K562 (cell line): ENCODE data around the gene ARMH1. TPM values are rescaled to one million over a fixed set of nuclear protein-coding genes. Genes with fewer than 3 reads are reported as not detected.

Experiments
- ATF2 ChIP-seq: sonication (generic); formaldehyde crosslinking; IDR thresholded peaks from 2 replicates; pipeline ENCODE4 v1.8.1; 2022; ENCODE audit warnings: missing genetic modification reagents
- BACH1 ChIP-seq: fragments of 200-800 bp; sonication (Bioruptor generic); IDR thresholded peaks from 2 replicates; pipeline ENCODE4 v1.6.1; 2016; ENCODE audit warnings: missing genetic modification characterization, missing compliant biosample characterization
- BRF1 ChIP-seq: IDR thresholded peaks from 3 replicates; pipeline ENCODE4 v1.6.1; 2011; ENCODE audit warnings: borderline replicate concordance, mild to moderate bottlenecking; ENCODE audit not compliant: insufficient read length; ENCODE audit errors: extremely low read depth
- DLX4 ChIP-seq: fragments of 250-450 bp; sonication (Bioruptor Pico); IDR thresholded peaks from 2 replicates; pipeline ENCODE4 v1.6.1; 2021; ENCODE audit warnings: mild to moderate bottlenecking
- EP300 ChIP-seq: IDR thresholded peaks from 2 replicates; pipeline ENCODE4 v1.6.1; 2012; ENCODE audit warnings: low read length, improper control_type of control experiment
- FOXA1 ChIP-seq: fragments of 450-650 bp; IDR thresholded peaks from 2 replicates; pipeline ENCODE4 v1.6.1; 2016; ENCODE audit warnings: mild to moderate bottlenecking, borderline replicate concordance
- FOXO4 ChIP-seq: fragments of 450-650 bp; formaldehyde crosslinking; IDR thresholded peaks from 2 replicates; pipeline ENCODE4 v1.4.0; 2020; ENCODE audit warnings: mild to moderate bottlenecking, moderate library complexity
- HBP1 ChIP-seq: fragments of 450-650 bp; formaldehyde crosslinking; IDR thresholded peaks from 2 replicates; pipeline ENCODE4 v1.4.0; 2022; ENCODE audit warnings: missing genetic modification characterization
- HMG20A ChIP-seq: fragments of 450-650 bp; formaldehyde crosslinking; conservative IDR thresholded peaks from 2 replicates; pipeline ENCODE4 v1.4.0; 2020; ENCODE audit warnings: mild to moderate bottlenecking, mixed read lengths
- HNRNPK ChIP-seq: fragments of 200-400 bp; formaldehyde crosslinking; IDR thresholded peaks from one replicate; pipeline ENCODE4 v1.6.1; 2018; ENCODE audit warnings: mild to moderate bottlenecking, low read depth, low read length; ENCODE audit not compliant: poor library complexity, severe bottlenecking
- MTF1 ChIP-seq: fragments of 250-450 bp; sonication (Bioruptor Pico); IDR thresholded peaks from 2 replicates; pipeline ENCODE4 v1.9.0; 2021; ENCODE audit warnings: moderate library complexity, mild to moderate bottlenecking, inconsistent platforms, borderline replicate concordance
- NR0B1 ChIP-seq: fragments of 450-650 bp; IDR thresholded peaks from one replicate; pipeline ENCODE4 v1.6.1; 2018; ENCODE audit warnings: mild to moderate bottlenecking, moderate library complexity; ENCODE audit not compliant: partially characterized antibody
- SMAD3 ChIP-seq: fragments of 450-650 bp; formaldehyde crosslinking; conservative IDR thresholded peaks from 2 replicates; pipeline ENCODE4 v1.4.0; 2020; ENCODE audit warnings: mild to moderate bottlenecking
- SP1 ChIP-seq: sonication (generic); formaldehyde crosslinking; IDR thresholded peaks from 2 replicates; pipeline ENCODE4 v1.8.1; 2022; ENCODE audit warnings: mild to moderate bottlenecking, missing genetic modification reagents
- STAG1 ChIP-seq: sonication (generic); formaldehyde crosslinking; IDR thresholded peaks from 2 replicates; pipeline ENCODE4 v1.5.0; 2020; ENCODE audit warnings: missing genetic modification reagents, borderline replicate concordance
- ZEB2 ChIP-seq: fragments of 450-650 bp; IDR thresholded peaks from 2 replicates; pipeline ENCODE4 v1.6.1; 2016
- ZNF639 ChIP-seq, 2 experiments: fragments of 200-800 bp in 1 of 2; sonication (Bioruptor generic) in 1 of 2; sonication (generic) in 1 of 2; formaldehyde crosslinking in 1 of 2; IDR thresholded peaks in 1 of 2; conservative IDR thresholded peaks in 1 of 2; 2 replicates each; pipeline versions ENCODE4 v1.5.0 to v1.6.1; 2016 to 2020; ENCODE audit warnings: missing compliant biosample characterization in 1 of 2, missing genetic modification characterization in 1 of 2, missing genetic modification reagents in 1 of 2
- polyA plus RNA-seq, 8 experiments: library from polyadenylated mRNA; depleted of rRNA in 4 of 8; stranded (reverse) in 5 of 8; unstranded in 3 of 8; fragments of >200 nt; fragmentation: Nextera tagmentation in 2 of 8; fragmentation: Illumina TruSeq in 1 of 8; extraction: Ambion mirVana in 2 of 8; extraction: Trizol in 1 of 8; gene quantifications; 2 replicates each; pipeline versions ENCODE4 v1.2.1 to v1.2.3, GENCODE V29; 2011 to 2014; ENCODE audit warnings: inconsistent platforms in 1 of 8, missing spikeins in 1 of 8
- total RNA-seq, 7 experiments: library from RNA; depleted of rRNA in 6 of 7; stranded (reverse); fragments of >200 nt in 6 of 7; fragmentation: Illumina TruSeq in 2 of 7; extraction: Trizol in 2 of 7; gene quantifications; 2 replicates each; pipeline versions ENCODE4 v1.2.1 to v1.2.3, GENCODE V29; 2011 to 2021; ENCODE audit warnings: low replicate concordance in 1 of 7

The ARMH1 gene
- total and polyA plus RNA-seq, 9 of the 15 experiments (the other 6 are each of a cell fraction or from before 2014, with no cell fraction given), result 0.41 TPM; not detected in 8

GRCh38 chr1:44631647-44632539 is 42.6 kb upstream of the ARMH1 start (continued):
- TF ChIP-seq FOXO4 (CRISPR knock-in tag), result no peak
- no peak for TF ChIP-seq BACH1
- TF ChIP-seq STAG1 (CRISPR knock-in tag), result no peak
- no peak for TF ChIP-seq HMG20A
- no peak for TF ChIP-seq NR0B1
- TF ChIP-seq DLX4 (CRISPR knock-in tag), result no peak
- TF ChIP-seq SMAD3 (CRISPR knock-in tag), result 0 out of 2 replicates have a peak, but pooled peaks have one; percentile 56
- no peak for TF ChIP-seq MTF1 (CRISPR knock-in tag)
- peak in 1 of 2 experiments; percentile 98; a peak in 2 of 4 replicates for TF ChIP-seq ZNF639 (CRISPR knock-in tag; conservative IDR thresholded peaks at IDR 0.05 in 1 of 2, IDR thresholded peaks at IDR 0.05 in 1 of 2)
- TF ChIP-seq HNRNPK, result no peak
- TF ChIP-seq ATF2 (CRISPR knock-in tag), result no peak
- TF ChIP-seq ZEB2, result no peak
- TF ChIP-seq HBP1 (CRISPR knock-in tag), result 0 out of 2 replicates have a peak, but pooled peaks have one; percentile 38
- no peak for TF ChIP-seq BRF1
- no peak for TF ChIP-seq FOXA1
- TF ChIP-seq SP1 (CRISPR knock-in tag), result no peak; the same call in 1 of the 2 replicates
- TF ChIP-seq EP300, result no peak; the same call in 1 of the 2 replicates
